Smooth muscle cell (in vitro differentiated cells): Measurements from ENCODE around the gene CTSC. TPM values are rescaled to one million over a fixed set of nuclear protein-coding genes. Genes with fewer than 3 reads are reported as not detected.

ENCODE experiments used
- DNase-seq: peaks from one replicate; lab custom pipeline; 2025; ENCODE audit not compliant: unreplicated experiment; lab: John Stamatoyannopoulos, UW
- H2AFZ ChIP-seq: fragments of 200-600 bp; sonication (generic); 2 replicates; pipeline ENCODE4 v1.6.0; 2016; ENCODE audit warnings: antibody characterized with exemption, low read depth, mild to moderate bottlenecking
- H3F3A ChIP-seq: fragments of 200-600 bp; sonication (generic); 2 replicates; pipeline ENCODE4 v1.6.0; 2017; ENCODE audit warnings: antibody characterized with exemption, low read depth
- H3K27ac ChIP-seq: fragments of 200-600 bp; sonication (generic); 2 replicates; pipeline ENCODE4 v1.5.1; 2016; ENCODE audit warnings: low read depth, mild to moderate bottlenecking
- H3K27me3 ChIP-seq: fragments of 200-600 bp; sonication (generic); 2 replicates; pipeline ENCODE4 v1.6.1; 2016; ENCODE audit warnings: low read depth, mild to moderate bottlenecking
- H3K36me3 ChIP-seq: fragments of 200-600 bp; sonication (generic); 2 replicates; pipeline ENCODE4 v1.5.1; 2016; ENCODE audit warnings: low read depth
- H3K4me1 ChIP-seq: fragments of 200-600 bp; sonication (generic); 2 replicates; pipeline ENCODE4 v1.5.1; 2016; ENCODE audit warnings: low read depth
- H3K4me2 ChIP-seq: fragments of 200-600 bp; sonication (generic); 2 replicates; pipeline ENCODE4 v1.6.0; 2016; ENCODE audit warnings: mild to moderate bottlenecking
- H3K4me3 ChIP-seq: fragments of 200-600 bp; sonication (generic); 2 replicates; pipeline ENCODE4 v1.5.1; 2016; ENCODE audit warnings: mild to moderate bottlenecking
- H3K79me2 ChIP-seq: fragments of 200-600 bp; sonication (generic); 2 replicates; pipeline ENCODE4 v1.6.0; 2016; ENCODE audit warnings: low read depth, mild to moderate bottlenecking
- H3K9ac ChIP-seq: fragments of 200-600 bp; sonication (generic); 2 replicates; pipeline ENCODE4 v1.6.0; 2016; ENCODE audit warnings: low read depth
- H3K9me3 ChIP-seq: fragments of 200-600 bp; sonication (generic); replicated peaks from 2 replicates; pipeline ENCODE4 v1.5.1; 2016; ENCODE audit warnings: low read depth
- H4K20me1 ChIP-seq: fragments of 200-600 bp; sonication (generic); 2 replicates; pipeline ENCODE4 v1.6.0; 2016; ENCODE audit warnings: low read depth
- CTCF ChIP-seq: fragments of 200-600 bp; sonication (generic); IDR thresholded peaks from 2 replicates; pipeline ENCODE4 v1.5.1; 2017; ENCODE audit warnings: borderline replicate concordance, mild to moderate bottlenecking, antibody characterized with exemption; ENCODE audit not compliant: insufficient read depth, poor library complexity, severe bottlenecking
- WGBS: methylation state at CpG from one replicate; pipeline ENCODE4 v1.1.7; 2016; ENCODE audit warnings: low lambda C conversion rate; 5-methylcytosine and 5-hydroxymethylcytosine counted together
- polyA plus RNA-seq: library from polyadenylated mRNA; unstranded; fragments of >200 nt; fragmentation: Nextera tagmentation; extraction: Ambion mirVana; gene quantifications from 2 replicates; pipeline ENCODE4 v1.2.1, GENCODE V29; 2016
- total RNA-seq: library from RNA; depleted of rRNA; stranded (reverse); fragments of >200 nt; gene quantifications from 2 replicates; pipeline ENCODE4 v1.2.3, GENCODE V29; 2014

CTSC gene
- total and polyA plus RNA-seq, 2 experiments from 2014 or later, result 74.3 to 91.8 TPM

- H3K9me3 ChIP-seq, result no peaks in the 10 kb centered on the region
- no peak for TF ChIP-seq CTCF
- no peaks in the 10 kb centered on the region for H3K79me2 ChIP-seq
- no peaks in the 10 kb centered on the region for H3K36me3 ChIP-seq
- no peak for DNase-seq
- H3K27me3 ChIP-seq, result no peaks in the 10 kb centered on the region
- no peaks in the 10 kb centered on the region for H4K20me1 ChIP-seq
- H2AFZ ChIP-seq, result no peak overlapping the region
- no peaks in the 10 kb centered on the region for H3F3A ChIP-seq
- no peak overlapping the region for H3K27ac ChIP-seq
- H3K9ac ChIP-seq, result no peak overlapping the region
- no peak overlapping the region for H3K4me2 ChIP-seq
- no peak overlapping the region for H3K4me3 ChIP-seq
- H3K4me1 ChIP-seq, result no peaks in the 10 kb centered on the region
These were observed 71.4 kb downstream of the CTSC start for GRCh38 chr11:88266157-88266556.

DNA sequence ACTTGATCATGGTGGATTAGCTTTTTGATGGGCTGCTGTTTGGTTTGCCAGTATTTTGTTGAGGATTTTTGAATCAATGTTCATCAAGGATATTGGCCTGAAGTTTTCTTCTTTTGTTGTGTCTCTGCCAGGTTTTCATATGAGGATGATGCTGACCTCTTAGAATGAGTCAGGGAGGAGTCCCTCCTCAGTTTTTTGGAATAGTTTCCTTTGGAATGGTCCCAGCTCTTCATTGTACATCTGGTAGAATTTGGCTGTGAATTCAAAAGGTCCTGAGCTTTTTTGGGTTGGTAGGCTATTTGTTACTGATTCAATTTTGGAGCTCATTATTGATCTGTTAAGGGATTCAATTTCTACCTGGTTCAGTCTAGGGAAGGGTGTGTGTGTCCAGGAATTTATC is 78.1 kb downstream of the CTSC start:
- TF ChIP-seq CTCF, result no peak
- no peaks in the 10 kb centered on the region for H3K36me3 ChIP-seq
- H3K27ac ChIP-seq, result no peak overlapping the region
- H3K4me2 ChIP-seq, result no peak overlapping the region
- H3K4me3 ChIP-seq, result no peak overlapping the region
- peaks cover 13% of the 10 kb centered on the region for H3K9me3 ChIP-seq
- H3F3A ChIP-seq, result no peaks in the 10 kb centered on the region
- no peak for DNase-seq
- no peaks in the 10 kb centered on the region for H3K79me2 ChIP-seq
- no peak overlapping the region for H3K9ac ChIP-seq
- no peaks in the 10 kb centered on the region for H3K27me3 ChIP-seq
- no peaks in the 10 kb centered on the region for H4K20me1 ChIP-seq
- H2AFZ ChIP-seq, result no peak overlapping the region
- no peaks in the 10 kb centered on the region for H3K4me1 ChIP-seq

DNA sequence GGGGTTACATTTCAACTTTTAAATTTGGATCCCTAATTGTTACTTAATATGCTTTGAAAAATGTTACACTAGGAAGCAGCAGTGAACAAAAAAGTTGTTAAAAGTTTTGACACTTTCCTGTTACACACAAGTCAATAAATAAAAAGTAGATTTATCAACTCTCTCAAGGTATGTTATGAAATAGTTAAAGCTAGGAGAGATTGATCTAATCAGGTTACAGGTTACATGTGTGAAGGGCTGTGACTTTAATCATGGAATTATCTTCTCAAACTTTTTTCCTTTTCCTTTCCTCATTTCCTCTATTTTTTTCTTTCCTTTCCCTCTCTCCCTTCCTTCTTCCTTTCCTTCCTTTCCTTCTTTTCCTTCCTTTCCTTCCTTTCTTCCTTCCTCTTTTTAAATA is 85.3 kb downstream of the CTSC start:
- Histone ChIP-seq H3K9me3 (no peaks in the 10 kb centered on the region), H3K27ac (no peak overlapping the region), H3K4me3 (no peak overlapping the region), H3K4me2 (no peak overlapping the region), H3K36me3 (no peaks in the 10 kb centered on the region), H3K9ac (no peak overlapping the region), H3K4me1 (no peaks in the 10 kb centered on the region), H2AFZ (no peak overlapping the region), H3K79me2 (no peaks in the 10 kb centered on the region), H4K20me1 (no peaks in the 10 kb centered on the region), H3F3A (no peaks in the 10 kb centered on the region), H3K27me3 (no peaks in the 10 kb centered on the region)
- DNase-seq, result no peak
- TF ChIP-seq CTCF, result no peak

DNA sequence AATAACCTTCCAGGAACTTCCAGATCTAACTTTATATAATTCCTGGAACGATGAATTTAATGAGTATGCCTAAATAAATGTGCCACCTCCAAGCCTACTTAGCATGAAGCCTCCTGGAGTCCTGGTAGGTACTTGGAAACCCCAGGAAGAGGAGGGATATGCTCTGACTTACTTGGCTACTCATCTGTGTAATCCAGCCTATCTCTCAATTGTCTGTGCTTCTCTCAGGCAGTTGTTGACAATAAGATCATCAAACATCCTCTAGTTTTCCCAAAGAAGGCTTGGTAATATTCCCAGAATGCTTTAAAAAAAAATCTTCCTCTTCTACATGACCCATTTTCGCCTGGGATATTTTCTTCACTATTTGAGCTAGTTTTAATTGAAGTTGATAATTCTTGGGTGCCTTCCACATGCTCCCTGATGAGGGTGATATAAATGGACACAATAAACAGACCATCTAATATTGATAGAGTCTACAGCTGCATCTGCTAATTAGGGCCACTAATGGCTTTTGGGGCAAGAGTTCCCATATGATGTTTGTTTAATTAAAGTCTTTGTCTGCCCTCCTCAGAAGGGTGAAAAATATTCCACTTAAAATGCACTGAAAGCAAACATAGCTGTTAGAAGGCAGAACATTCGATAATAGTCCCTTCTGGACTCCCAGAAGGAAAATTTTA is 86.8 kb downstream of the CTSC start:
- H3K27ac ChIP-seq, result no peak overlapping the region
- no peaks in the 10 kb centered on the region for H4K20me1 ChIP-seq
- no peaks in the 10 kb centered on the region for H3K4me1 ChIP-seq
- no peak for DNase-seq
- no peaks in the 10 kb centered on the region for H3K9me3 ChIP-seq
- H3K27me3 ChIP-seq, result no peaks in the 10 kb centered on the region
- no peak overlapping the region for H3K4me3 ChIP-seq
- no peaks in the 10 kb centered on the region for H3K79me2 ChIP-seq
- no peak overlapping the region for H3K9ac ChIP-seq
- 90% methylated on average over 3 of the region's 3 CpGs for WGBS
- no peak for TF ChIP-seq CTCF
- H2AFZ ChIP-seq, result no peak overlapping the region
- no peak overlapping the region for H3K4me2 ChIP-seq
- H3F3A ChIP-seq, result no peaks in the 10 kb centered on the region
- H3K36me3 ChIP-seq, result no peaks in the 10 kb centered on the region
